ENCODE results near the gene PTPRF.

- no peak for TF ChIP-seq CTCF (IDR thresholded peaks at IDR 0.05)
- no peak for TF ChIP-seq POLR2A (IDR thresholded peaks at IDR 0.05)
These were observed 120.5 kb downstream of the PTPRF start for GRCh38 chr1:43651188-43651587.

All from ovary (tissue), 3 donors.